ENCODE measurements around the gene LIMCH1.

DNA sequence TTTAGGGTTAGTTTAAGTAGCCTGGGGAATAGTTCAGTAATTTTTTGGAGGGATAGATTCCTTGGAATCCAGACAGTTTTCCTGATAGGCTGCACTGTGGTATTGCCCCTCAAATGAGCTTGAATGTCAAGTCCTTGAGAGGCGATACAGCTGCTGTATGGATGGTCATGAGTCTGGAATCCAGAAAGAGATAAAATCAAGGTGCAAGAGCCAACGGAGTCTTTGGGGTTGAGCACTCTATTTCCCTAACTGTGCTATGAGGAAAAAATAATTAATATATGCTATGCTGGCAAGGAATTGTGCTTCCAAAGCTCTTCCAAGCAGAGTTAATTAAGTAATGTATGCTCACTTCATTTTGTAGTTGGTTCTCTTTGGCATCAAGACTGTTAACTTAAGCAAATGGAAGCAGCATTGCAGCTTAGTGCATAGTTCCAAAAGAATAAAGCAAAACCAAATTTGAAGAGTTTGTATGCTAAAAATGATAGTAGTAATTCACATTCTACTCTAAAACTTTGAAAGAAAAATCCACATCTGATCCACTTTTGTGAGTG, 48.8 kb downstream of the LIMCH1 start:
- TF ChIP-seq, protein P1, sequence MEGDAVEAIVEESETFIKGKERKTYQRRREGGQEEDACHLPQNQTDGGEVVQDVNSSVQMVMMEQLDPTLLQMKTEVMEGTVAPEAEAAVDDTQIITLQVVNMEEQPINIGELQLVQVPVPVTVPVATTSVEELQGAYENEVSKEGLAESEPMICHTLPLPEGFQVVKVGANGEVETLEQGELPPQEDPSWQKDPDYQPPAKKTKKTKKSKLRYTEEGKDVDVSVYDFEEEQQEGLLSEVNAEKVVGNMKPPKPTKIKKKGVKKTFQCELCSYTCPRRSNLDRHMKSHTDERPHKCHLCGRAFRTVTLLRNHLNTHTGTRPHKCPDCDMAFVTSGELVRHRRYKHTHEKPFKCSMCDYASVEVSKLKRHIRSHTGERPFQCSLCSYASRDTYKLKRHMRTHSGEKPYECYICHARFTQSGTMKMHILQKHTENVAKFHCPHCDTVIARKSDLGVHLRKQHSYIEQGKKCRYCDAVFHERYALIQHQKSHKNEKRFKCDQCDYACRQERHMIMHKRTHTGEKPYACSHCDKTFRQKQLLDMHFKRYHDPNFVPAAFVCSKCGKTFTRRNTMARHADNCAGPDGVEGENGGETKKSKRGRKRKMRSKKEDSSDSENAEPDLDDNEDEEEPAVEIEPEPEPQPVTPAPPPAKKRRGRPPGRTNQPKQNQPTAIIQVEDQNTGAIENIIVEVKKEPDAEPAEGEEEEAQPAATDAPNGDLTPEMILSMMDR (conservative IDR thresholded peaks at IDR 0.05; ENCODE audit: low read length) = no peak
- no peak for TF ChIP-seq EZH2phosphoT487 (IDR thresholded peaks at IDR 0.05; ENCODE audit: borderline replicate concordance, low read depth, low read length)
